ENCODE results near the gene MYO1H.
"Not testable (repeated sequence)": the region's sequence is repeated elsewhere in the genome, so short reads cannot be mapped to it uniquely, and the experiment has no call there.

MYO1H gene

GRCh38 chr12:109436188-109436560, 88.5 kb downstream of the MYO1H start:
- DNase-seq: no peak
- no peak overlapping the region for H3K4me2 ChIP-seq (ENCODE audit: low read length)
- H3K4ac ChIP-seq (ENCODE audit: low read depth, low read length): peak overlapping the region; percentile 28
- H3K9ac ChIP-seq (ENCODE audit: low read length): no peak overlapping the region
- no peak overlapping the region for H3K4me3 ChIP-seq (ENCODE audit: low read depth, low read length)
- peak overlapping the region; percentile 55 for H3K14ac ChIP-seq (ENCODE audit: low read length)
- H4K91ac ChIP-seq (ENCODE audit: low read depth, low read length): peak overlapping the region; percentile 23
- WGBS (ENCODE audit: extremely low coverage, insufficient coverage, insufficient read length): no CpG with 5 or more reads among the region's 7 CpGs
- no peak overlapping the region for H2BK120ac ChIP-seq (ENCODE audit: insufficient read depth, low read length, poor library complexity)
- peak overlapping the region; percentile 27 for H3K18ac ChIP-seq (ENCODE audit: low read length)
- H2AFZ ChIP-seq (ENCODE audit: insufficient read depth, low read length, poor library complexity): no peak overlapping the region
- peaks cover 8 to 12% of the 10 kb centered on the region in 2 experiments for H3K4me1 ChIP-seq (ENCODE audit: control insufficient read depth in 1 of 2, insufficient read depth in 2 of 2, low read length in 2 of 2)
- H3K36me3 ChIP-seq (ENCODE audit: control insufficient read depth in 1 of 2, insufficient read depth in 2 of 2, low read length in 2 of 2): no peaks in the 10 kb centered on the region
- H2BK5ac ChIP-seq (ENCODE audit: low read depth, low read length, poor library complexity): no peak overlapping the region
- peak overlapping the region; percentile 47 for H2AK5ac ChIP-seq (ENCODE audit: low read length)
- H3K27ac ChIP-seq (ENCODE audit: low read depth, low read length): no peak overlapping the region
- no peak overlapping the region for H2BK12ac ChIP-seq (ENCODE audit: low read length)
- H3K23ac ChIP-seq (ENCODE audit: low read length): no peak overlapping the region
- no peak overlapping the region for H4K8ac ChIP-seq (ENCODE audit: low read depth, low read length)
- no peaks in the 10 kb centered on the region for H3K79me2 ChIP-seq (ENCODE audit: control insufficient read depth, insufficient read depth, low read length, poor library complexity)
- H4K12ac ChIP-seq (ENCODE audit: low read depth, low read length): no peak overlapping the region
- no peaks in the 10 kb centered on the region for H3K27me3 ChIP-seq (ENCODE audit: insufficient read depth, low read length)
- H3K79me1 ChIP-seq (ENCODE audit: low read length): no peaks in the 10 kb centered on the region
- H3K9me3 ChIP-seq (ENCODE audit: insufficient read depth, low read depth, low read length): no peaks in the 10 kb centered on the region

DNA sequence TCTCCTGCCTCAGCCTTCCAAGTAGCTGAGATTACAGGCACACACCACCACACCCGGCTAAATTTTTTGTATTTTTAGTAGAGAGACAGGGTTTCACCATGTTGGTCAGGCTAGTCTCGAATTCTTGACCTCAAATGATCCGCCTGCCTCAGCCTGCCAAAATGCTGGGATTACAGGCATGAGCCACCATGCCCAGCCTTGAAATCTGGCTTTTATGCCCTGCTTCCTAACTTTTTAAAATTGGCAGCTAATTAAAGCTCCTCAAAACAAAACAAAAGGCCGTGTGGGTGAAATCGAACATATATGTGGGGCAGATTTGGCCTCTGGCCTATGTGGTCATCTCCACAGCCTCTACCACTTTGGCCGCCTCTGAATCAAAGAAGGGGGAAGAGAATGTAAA, 91.5 kb downstream of the MYO1H start:
- Histone ChIP-seq H3K14ac (ENCODE audit: low read length) (no peak overlapping the region), H2AFZ (ENCODE audit: insufficient read depth, low read length, poor library complexity) (no peak overlapping the region), H3K79me1 (ENCODE audit: low read length) (no peaks in the 10 kb centered on the region), H2BK12ac (ENCODE audit: low read length) (no peak overlapping the region), H3K9ac (ENCODE audit: low read length) (no peak overlapping the region), H3K18ac (ENCODE audit: low read length) (no peak overlapping the region), H4K91ac (ENCODE audit: low read depth, low read length) (no peak overlapping the region), H3K4me1 (ENCODE audit: control insufficient read depth in 1 of 2, insufficient read depth in 2 of 2, low read length in 2 of 2) (peaks cover 8% of the 10 kb centered on the region in 2 experiments), H2BK120ac (ENCODE audit: insufficient read depth, low read length, poor library complexity) (no peak overlapping the region), H4K8ac (ENCODE audit: low read depth, low read length) (no peak overlapping the region), H3K23ac (ENCODE audit: low read length) (no peak overlapping the region), H3K9me3 (ENCODE audit: insufficient read depth, low read depth, low read length) (no peaks in the 10 kb centered on the region), H3K4me2 (ENCODE audit: low read length) (no peak overlapping the region), H3K36me3 (ENCODE audit: control insufficient read depth in 1 of 2, insufficient read depth in 2 of 2, low read length in 2 of 2) (peaks cover 2 to 6% of the 10 kb centered on the region in 2 experiments), H3K79me2 (ENCODE audit: control insufficient read depth, insufficient read depth, low read length, poor library complexity) (no peaks in the 10 kb centered on the region), H3K27ac (ENCODE audit: low read depth, low read length) (no peak overlapping the region), H3K4me3 (ENCODE audit: low read depth, low read length) (no peak overlapping the region), H3K27me3 (ENCODE audit: insufficient read depth, low read length) (no peaks in the 10 kb centered on the region), H4K12ac (ENCODE audit: low read depth, low read length) (no peak overlapping the region), H3K4ac (ENCODE audit: low read depth, low read length) (no peak overlapping the region), H2AK5ac (ENCODE audit: low read length) (no peak overlapping the region), H2BK5ac (ENCODE audit: low read depth, low read length, poor library complexity) (no peak overlapping the region)
- DNase-seq: peak in 1 of 2 donors; percentile 52
- WGBS (ENCODE audit: extremely low coverage, insufficient coverage, insufficient read length): no CpG with 5 or more reads among the region's 6 CpGs

GRCh38 chr12:109439951-109440350, 92.3 kb downstream of the MYO1H start:
- no CpG with 5 or more reads among the region's 13 CpGs for WGBS (ENCODE audit: extremely low coverage, insufficient coverage, insufficient read length)
- not testable (repeated sequence) for H2AK5ac ChIP-seq (ENCODE audit: low read length); H3K4me2 ChIP-seq (ENCODE audit: low read length); H3K4me3 ChIP-seq (ENCODE audit: low read depth, low read length); H3K79me1 ChIP-seq (ENCODE audit: low read length); H3K4ac ChIP-seq (ENCODE audit: low read depth, low read length); H4K12ac ChIP-seq (ENCODE audit: low read depth, low read length); H4K8ac ChIP-seq (ENCODE audit: low read depth, low read length); H3K27ac ChIP-seq (ENCODE audit: low read depth, low read length); H2BK5ac ChIP-seq (ENCODE audit: low read depth, low read length, poor library complexity); H3K9ac ChIP-seq (ENCODE audit: low read length); H3K18ac ChIP-seq (ENCODE audit: low read length); H3K79me2 ChIP-seq (ENCODE audit: control insufficient read depth, insufficient read depth, low read length, poor library complexity); H2BK12ac ChIP-seq (ENCODE audit: low read length); H3K9me3 ChIP-seq (ENCODE audit: insufficient read depth, low read depth, low read length); H4K91ac ChIP-seq (ENCODE audit: low read depth, low read length); H3K27me3 ChIP-seq (ENCODE audit: insufficient read depth, low read length); H3K4me1 ChIP-seq (ENCODE audit: control insufficient read depth in 1 of 2, insufficient read depth in 2 of 2, low read length in 2 of 2); H3K23ac ChIP-seq (ENCODE audit: low read length); H2BK120ac ChIP-seq (ENCODE audit: insufficient read depth, low read length, poor library complexity); H3K36me3 ChIP-seq (ENCODE audit: control insufficient read depth in 1 of 2, insufficient read depth in 2 of 2, low read length in 2 of 2); DNase-seq; H3K14ac ChIP-seq (ENCODE audit: low read length); H2AFZ ChIP-seq (ENCODE audit: insufficient read depth, low read length, poor library complexity)

- Histone ChIP-seq H2BK5ac (ENCODE audit: low read depth, low read length, poor library complexity) (no peak overlapping the region), H3K4ac (ENCODE audit: low read depth, low read length) (no peak overlapping the region), H2BK12ac (ENCODE audit: low read length) (no peak overlapping the region), H4K91ac (ENCODE audit: low read depth, low read length) (no peak overlapping the region), H3K79me2 (ENCODE audit: control insufficient read depth, insufficient read depth, low read length, poor library complexity) (no peaks in the 10 kb centered on the region), H3K36me3 (ENCODE audit: control insufficient read depth in 1 of 2, insufficient read depth in 2 of 2, low read length in 2 of 2) (peaks cover 5 to 10% of the 10 kb centered on the region in 2 experiments), H3K79me1 (ENCODE audit: low read length) (no peaks in the 10 kb centered on the region), H3K23ac (ENCODE audit: low read length) (no peak overlapping the region), H2AFZ (ENCODE audit: insufficient read depth, low read length, poor library complexity) (no peak overlapping the region), H3K18ac (ENCODE audit: low read length) (no peak overlapping the region), H3K4me1 (ENCODE audit: control insufficient read depth in 1 of 2, insufficient read depth in 2 of 2, low read length in 2 of 2) (peaks cover 2 to 3% of the 10 kb centered on the region in 2 experiments), H3K27me3 (ENCODE audit: insufficient read depth, low read length) (no peaks in the 10 kb centered on the region), H3K9ac (ENCODE audit: low read length) (no peak overlapping the region), H3K9me3 (ENCODE audit: insufficient read depth, low read depth, low read length) (no peaks in the 10 kb centered on the region), H2AK5ac (ENCODE audit: low read length) (no peak overlapping the region), H3K4me3 (ENCODE audit: low read depth, low read length) (no peak overlapping the region), H3K14ac (ENCODE audit: low read length) (no peak overlapping the region), H3K27ac (ENCODE audit: low read depth, low read length) (no peak overlapping the region), H4K12ac (ENCODE audit: low read depth, low read length) (no peak overlapping the region), H2BK120ac (ENCODE audit: insufficient read depth, low read length, poor library complexity) (no peak overlapping the region), H4K8ac (ENCODE audit: low read depth, low read length) (no peak overlapping the region), H3K4me2 (ENCODE audit: low read length) (no peak overlapping the region)
- no CpG with 5 or more reads among the region's 9 CpGs for WGBS (ENCODE audit: extremely low coverage, insufficient coverage, insufficient read length)
- peak; percentile 82 to 90 for DNase-seq
These were observed 93.3 kb downstream of the MYO1H start for GRCh38 chr12:109440851-109441490.

All from trophoblast cell (in vitro differentiated cells and primary cell).